ENCODE results near the gene ZNF692. TPM values are rescaled to one million over a fixed set of nuclear protein-coding genes. Genes with fewer than 3 reads are reported as not detected.

Gene ZNF692
- total and polyA plus RNA-seq, 2 of the 13 experiments (the other 11 are each of a cell fraction or from before 2014, with no cell fraction given): 27.3 to 45.8 TPM

DNA sequence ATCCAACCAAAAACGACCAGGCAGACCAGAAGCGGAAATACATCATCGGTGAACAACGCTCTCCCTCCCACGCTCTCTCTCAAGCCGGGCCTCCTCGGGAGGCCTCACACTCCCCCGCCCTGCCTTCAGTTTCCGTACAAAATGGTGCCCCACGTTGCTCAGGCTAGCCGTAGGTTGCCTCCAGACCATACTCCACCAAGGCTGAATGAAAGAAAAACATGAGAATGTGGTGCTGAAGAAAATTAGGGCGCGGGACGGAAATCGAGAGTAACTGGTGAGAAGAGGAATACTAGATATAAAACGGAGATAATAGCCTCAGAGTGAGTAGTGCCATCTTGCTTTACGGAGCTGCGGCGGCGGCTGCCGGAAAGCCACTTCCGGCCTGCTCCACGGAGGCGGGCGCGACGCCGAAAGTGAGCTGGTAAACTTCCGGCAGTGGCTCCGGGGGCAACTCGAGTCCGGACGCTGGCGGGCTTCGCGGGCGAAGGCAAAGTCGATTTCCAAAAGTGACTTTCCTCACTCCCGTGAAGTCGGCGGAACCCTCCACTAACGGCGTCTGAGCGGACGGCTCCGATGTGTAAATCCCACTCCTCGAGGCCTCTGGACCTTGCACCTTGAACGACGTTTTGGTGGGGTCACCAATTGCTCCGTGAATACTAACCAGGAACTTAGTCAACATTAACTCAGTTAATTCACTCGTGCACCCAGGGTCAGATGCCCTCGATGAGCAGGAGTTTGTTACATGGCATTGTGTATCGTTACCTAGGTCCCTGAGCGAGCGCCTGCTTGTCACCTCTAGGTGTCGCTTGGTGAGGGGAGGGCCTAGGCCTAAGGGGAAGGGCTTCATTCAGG is 32.8 kb downstream of the ZNF692 start, which contains the start of gene SH3BP5L (continued):
- TF ChIP-seq, protein P1, sequence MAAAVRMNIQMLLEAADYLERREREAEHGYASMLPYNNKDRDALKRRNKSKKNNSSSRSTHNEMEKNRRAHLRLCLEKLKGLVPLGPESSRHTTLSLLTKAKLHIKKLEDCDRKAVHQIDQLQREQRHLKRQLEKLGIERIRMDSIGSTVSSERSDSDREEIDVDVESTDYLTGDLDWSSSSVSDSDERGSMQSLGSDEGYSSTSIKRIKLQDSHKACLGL (CRISPR knock-in tag; IDR thresholded peaks at IDR 0.05): 0 out of 2 replicates have a peak, but pooled peaks have one; percentile 23
- peak; percentile 66 for TF ChIP-seq BORCS8-MEF2B (CRISPR knock-in tag; IDR thresholded peaks at IDR 0.05)
- TF ChIP-seq FOXK2 (IDR thresholded peaks at IDR 0.05): no peak
- peak; percentile 86 for TF ChIP-seq ZNF605 (CRISPR knock-in tag; IDR thresholded peaks at IDR 0.05)
- TF ChIP-seq BHLHE40 (IDR thresholded peaks at IDR 0.05; ENCODE audit: low read length): peak; percentile 63; the same call in 1 of the 2 replicates
- TF ChIP-seq ZNF652 (CRISPR knock-in tag; IDR thresholded peaks at IDR 0.05; ENCODE audit: borderline replicate concordance, low read depth): peak; percentile 30; the same call in 1 of the 2 replicates
- TF ChIP-seq NCOA5 (CRISPR knock-in tag; IDR thresholded peaks at IDR 0.05): no peak
- no peak for TF ChIP-seq SOX6 (IDR thresholded peaks at IDR 0.05)
- peak; percentile 58; the same call in 1 of the 2 replicates for TF ChIP-seq SOX6 (CRISPR knock-in tag; IDR thresholded peaks at IDR 0.05)
- TF ChIP-seq RBAK (CRISPR knock-in tag; IDR thresholded peaks at IDR 0.05): 0 out of 2 replicates have a peak, but pooled peaks have one; percentile 16
- TF ChIP-seq ZBTB20 (CRISPR knock-in tag; IDR thresholded peaks at IDR 0.05; ENCODE audit: borderline replicate concordance, low read depth): peak; percentile 65; the same call in 1 of the 2 replicates
- TF ChIP-seq, protein P2, sequence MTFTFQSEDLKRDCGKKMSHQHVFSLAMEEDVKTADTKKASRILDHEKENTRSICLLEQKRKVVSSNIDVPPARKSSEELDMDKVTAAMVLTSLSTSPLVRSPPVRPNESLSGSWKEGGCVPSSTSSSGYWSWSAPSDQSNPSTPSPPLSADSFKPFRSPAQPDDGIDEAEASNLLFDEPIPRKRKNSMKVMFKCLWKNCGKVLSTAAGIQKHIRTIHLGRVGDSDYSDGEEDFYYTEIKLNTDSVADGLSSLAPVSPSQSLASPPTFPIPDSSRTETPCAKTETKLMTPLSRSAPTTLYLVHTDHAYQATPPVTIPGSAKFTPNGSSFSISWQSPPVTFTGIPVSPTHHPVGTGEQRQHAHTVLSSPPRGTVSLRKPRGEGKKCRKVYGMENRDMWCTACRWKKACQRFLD (CRISPR knock-in tag; IDR thresholded peaks at IDR 0.05; ENCODE audit: borderline replicate concordance): peak; percentile 81
- TF ChIP-seq ETV5 (CRISPR knock-in tag; IDR thresholded peaks at IDR 0.05; ENCODE audit: borderline replicate concordance): peak; percentile 27; the same call in 1 of the 2 replicates
- TF ChIP-seq, protein P3, sequence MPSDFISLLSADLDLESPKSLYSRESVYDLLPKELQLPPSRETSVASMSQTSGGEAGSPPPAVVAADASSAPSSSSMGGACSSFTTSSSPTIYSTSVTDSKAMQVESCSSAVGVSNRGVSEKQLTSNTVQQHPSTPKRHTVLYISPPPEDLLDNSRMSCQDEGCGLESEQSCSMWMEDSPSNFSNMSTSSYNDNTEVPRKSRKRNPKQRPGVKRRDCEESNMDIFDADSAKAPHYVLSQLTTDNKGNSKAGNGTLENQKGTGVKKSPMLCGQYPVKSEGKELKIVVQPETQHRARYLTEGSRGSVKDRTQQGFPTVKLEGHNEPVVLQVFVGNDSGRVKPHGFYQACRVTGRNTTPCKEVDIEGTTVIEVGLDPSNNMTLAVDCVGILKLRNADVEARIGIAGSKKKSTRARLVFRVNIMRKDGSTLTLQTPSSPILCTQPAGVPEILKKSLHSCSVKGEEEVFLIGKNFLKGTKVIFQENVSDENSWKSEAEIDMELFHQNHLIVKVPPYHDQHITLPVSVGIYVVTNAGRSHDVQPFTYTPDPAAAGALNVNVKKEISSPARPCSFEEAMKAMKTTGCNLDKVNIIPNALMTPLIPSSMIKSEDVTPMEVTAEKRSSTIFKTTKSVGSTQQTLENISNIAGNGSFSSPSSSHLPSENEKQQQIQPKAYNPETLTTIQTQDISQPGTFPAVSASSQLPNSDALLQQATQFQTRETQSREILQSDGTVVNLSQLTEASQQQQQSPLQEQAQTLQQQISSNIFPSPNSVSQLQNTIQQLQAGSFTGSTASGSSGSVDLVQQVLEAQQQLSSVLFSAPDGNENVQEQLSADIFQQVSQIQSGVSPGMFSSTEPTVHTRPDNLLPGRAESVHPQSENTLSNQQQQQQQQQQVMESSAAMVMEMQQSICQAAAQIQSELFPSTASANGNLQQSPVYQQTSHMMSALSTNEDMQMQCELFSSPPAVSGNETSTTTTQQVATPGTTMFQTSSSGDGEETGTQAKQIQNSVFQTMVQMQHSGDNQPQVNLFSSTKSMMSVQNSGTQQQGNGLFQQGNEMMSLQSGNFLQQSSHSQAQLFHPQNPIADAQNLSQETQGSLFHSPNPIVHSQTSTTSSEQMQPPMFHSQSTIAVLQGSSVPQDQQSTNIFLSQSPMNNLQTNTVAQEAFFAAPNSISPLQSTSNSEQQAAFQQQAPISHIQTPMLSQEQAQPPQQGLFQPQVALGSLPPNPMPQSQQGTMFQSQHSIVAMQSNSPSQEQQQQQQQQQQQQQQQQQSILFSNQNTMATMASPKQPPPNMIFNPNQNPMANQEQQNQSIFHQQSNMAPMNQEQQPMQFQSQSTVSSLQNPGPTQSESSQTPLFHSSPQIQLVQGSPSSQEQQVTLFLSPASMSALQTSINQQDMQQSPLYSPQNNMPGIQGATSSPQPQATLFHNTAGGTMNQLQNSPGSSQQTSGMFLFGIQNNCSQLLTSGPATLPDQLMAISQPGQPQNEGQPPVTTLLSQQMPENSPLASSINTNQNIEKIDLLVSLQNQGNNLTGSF (CRISPR knock-in tag; IDR thresholded peaks at IDR 0.05): no peak
- peak; percentile 69 for TF ChIP-seq DMAP1 (CRISPR knock-in tag; IDR thresholded peaks at IDR 0.05)
- peak; percentile 67; the same call in 1 of the 2 replicates for TF ChIP-seq NFKB2 (CRISPR knock-in tag; IDR thresholded peaks at IDR 0.05; ENCODE audit: borderline replicate concordance)
- TF ChIP-seq, protein P4, sequence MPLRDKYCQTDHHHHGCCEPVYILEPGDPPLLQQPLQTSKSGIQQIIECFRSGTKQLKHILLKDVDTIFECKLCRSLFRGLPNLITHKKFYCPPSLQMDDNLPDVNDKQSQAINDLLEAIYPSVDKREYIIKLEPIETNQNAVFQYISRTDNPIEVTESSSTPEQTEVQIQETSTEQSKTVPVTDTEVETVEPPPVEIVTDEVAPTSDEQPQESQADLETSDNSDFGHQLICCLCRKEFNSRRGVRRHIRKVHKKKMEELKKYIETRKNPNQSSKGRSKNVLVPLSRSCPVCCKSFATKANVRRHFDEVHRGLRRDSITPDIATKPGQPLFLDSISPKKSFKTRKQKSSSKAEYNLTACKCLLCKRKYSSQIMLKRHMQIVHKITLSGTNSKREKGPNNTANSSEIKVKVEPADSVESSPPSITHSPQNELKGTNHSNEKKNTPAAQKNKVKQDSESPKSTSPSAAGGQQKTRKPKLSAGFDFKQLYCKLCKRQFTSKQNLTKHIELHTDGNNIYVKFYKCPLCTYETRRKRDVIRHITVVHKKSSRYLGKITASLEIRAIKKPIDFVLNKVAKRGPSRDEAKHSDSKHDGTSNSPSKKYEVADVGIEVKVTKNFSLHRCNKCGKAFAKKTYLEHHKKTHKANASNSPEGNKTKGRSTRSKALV (CRISPR knock-in tag; IDR thresholded peaks at IDR 0.05): 0 out of 2 replicates have a peak, but pooled peaks have one; percentile 47
- TF ChIP-seq YEATS2 (CRISPR knock-in tag; IDR thresholded peaks at IDR 0.05; ENCODE audit: borderline replicate concordance): peak; percentile 55; the same call in 1 of the 2 replicates
- TF ChIP-seq ZNF260 (CRISPR knock-in tag; IDR thresholded peaks at IDR 0.05; ENCODE audit: borderline replicate concordance, low read depth): no peak
- peak; percentile 48; the same call in 1 of the 2 replicates for TF ChIP-seq HNF4A (CRISPR knock-in tag; IDR thresholded peaks at IDR 0.05)

All from HepG2 (cell line).